OCI-LY3 (cell line): ENCODE data around the gene SCAMP1.

ENCODE experiments used
- H2AFZ ChIP-seq: fragments of 200-600, 300-600 bp; shearing (Covaris generic); 2 replicates; pipeline ENCODE4 v1.6.0; 2014; ENCODE audit warnings: antibody characterized with exemption, low read depth, low read length
- H3K27ac ChIP-seq: fragments of 200-600, 300-600 bp; sonication (generic); 2 replicates; pipeline ENCODE4 v1.5.1; 2014; ENCODE audit warnings: mild to moderate bottlenecking, low read length, moderate library complexity, mixed read lengths
- H3K27me3 ChIP-seq: fragments of 200-600, 300-600 bp; sonication (generic); 2 replicates; pipeline ENCODE4 v1.6.1; 2014; ENCODE audit warnings: low read depth, low read length, mixed read lengths
- H3K36me3 ChIP-seq: fragments of 200-600, 300-600 bp; sonication (generic); replicated peaks from 2 replicates; pipeline ENCODE3; 2014; ENCODE audit warnings: low read depth, low read length, mixed read lengths
- H3K4me1 ChIP-seq: fragments of 300-600, 200-600 bp; sonication (generic); 2 replicates; pipeline ENCODE4 v1.6.1; 2014; ENCODE audit warnings: low read length, mixed read lengths
- H3K4me2 ChIP-seq: fragments of 200-600, 300-600 bp; sonication (generic); 2 replicates; pipeline ENCODE4 v1.6.1; 2014; ENCODE audit warnings: low read length, mixed read lengths
- H3K4me3 ChIP-seq: fragments of 300-600, 200-600 bp; sonication (generic); 2 replicates; pipeline ENCODE4 v1.5.1; 2014; ENCODE audit warnings: antibody characterized with exemption, mild to moderate bottlenecking, low read length, moderate library complexity
- H3K79me2 ChIP-seq: fragments of 300-600, 200-600 bp; shearing (Covaris generic); 2 replicates; pipeline ENCODE4 v1.6.1; 2014; ENCODE audit warnings: mild to moderate bottlenecking, low read length, mixed read lengths
- H3K9ac ChIP-seq: fragments of 300-600, 200-600 bp; shearing (Covaris generic); 2 replicates; pipeline ENCODE4 v1.6.0; 2014; ENCODE audit warnings: mild to moderate bottlenecking, low read length, moderate library complexity
- H3K9me3 ChIP-seq: fragments of 200-600, 300-600 bp; shearing (Covaris generic); 2 replicates; pipeline ENCODE4 v1.6.1; 2014; ENCODE audit warnings: low read length, mixed read lengths; ENCODE audit not compliant: insufficient read depth
- H4K20me1 ChIP-seq: fragments of 200-600, 300-600 bp; sonication (generic); 2 replicates; pipeline ENCODE4 v1.6.1; 2016; ENCODE audit warnings: low read length, mixed read lengths; ENCODE audit not compliant: insufficient read depth
- CTCF ChIP-seq: fragments of 200-600, 300-600 bp; sonication (generic); IDR thresholded peaks from 2 replicates; pipeline ENCODE4 v1.5.1; 2014; ENCODE audit warnings: antibody characterized with exemption, low read length, low read depth
- EZH2phosphoT487 ChIP-seq: fragments of 200-600 bp; shearing (Covaris generic); IDR thresholded peaks from 2 replicates; pipeline ENCODE4 v1.6.1; 2018; ENCODE audit warnings: antibody characterized with exemption, mixed run types, low read depth

SCAMP1 gene

GRCh38 chr5:78331523-78332080, 28.8 kb upstream of the SCAMP1 start:
- no peaks in the 10 kb centered on the region for H3K4me1 ChIP-seq
- no peaks in the 10 kb centered on the region for H3K79me2 ChIP-seq
- H2AFZ ChIP-seq = no peak overlapping the region
- no peak overlapping the region for H3K9ac ChIP-seq
- H3K36me3 ChIP-seq = no peaks in the 10 kb centered on the region
- H3K27ac ChIP-seq = no peak overlapping the region
- no peaks in the 10 kb centered on the region for H3K27me3 ChIP-seq
- H3K4me2 ChIP-seq = no peak overlapping the region
- no peaks in the 10 kb centered on the region for H3K9me3 ChIP-seq
- no peak overlapping the region for H3K4me3 ChIP-seq
- TF ChIP-seq CTCF = no peak
- no peak for TF ChIP-seq EZH2phosphoT487
- H4K20me1 ChIP-seq = no peaks in the 10 kb centered on the region

GRCh38 chr5:78334811-78335210, 25.6 kb upstream of the SCAMP1 start:
- no peaks in the 10 kb centered on the region for H4K20me1 ChIP-seq
- no peak overlapping the region for H3K27ac ChIP-seq
- H3K27me3 ChIP-seq = no peaks in the 10 kb centered on the region
- H3K9ac ChIP-seq = no peak overlapping the region
- H2AFZ ChIP-seq = no peak overlapping the region
- TF ChIP-seq CTCF = no peak
- TF ChIP-seq EZH2phosphoT487 = no peak
- no peak overlapping the region for H3K4me3 ChIP-seq
- no peaks in the 10 kb centered on the region for H3K36me3 ChIP-seq
- no peaks in the 10 kb centered on the region for H3K4me1 ChIP-seq
- no peak overlapping the region for H3K4me2 ChIP-seq
- H3K79me2 ChIP-seq = no peaks in the 10 kb centered on the region
- no peaks in the 10 kb centered on the region for H3K9me3 ChIP-seq

- no peaks in the 10 kb centered on the region for H3K36me3 ChIP-seq
- no peak overlapping the region for H3K27ac ChIP-seq
- H3K4me1 ChIP-seq = no peaks in the 10 kb centered on the region
- H3K9ac ChIP-seq = no peak overlapping the region
- no peak overlapping the region for H3K4me3 ChIP-seq
- no peaks in the 10 kb centered on the region for H3K27me3 ChIP-seq
- H3K79me2 ChIP-seq = no peaks in the 10 kb centered on the region
- H3K9me3 ChIP-seq = no peaks in the 10 kb centered on the region
- no peaks in the 10 kb centered on the region for H4K20me1 ChIP-seq
- H2AFZ ChIP-seq = no peak overlapping the region
- H3K4me2 ChIP-seq = no peak overlapping the region
- TF ChIP-seq CTCF = no peak
- TF ChIP-seq EZH2phosphoT487 = no peak
These were observed 24.4 kb upstream of the SCAMP1 start for GRCh38 chr5:78335976-78336375.

- H3K4me3 ChIP-seq = no peak overlapping the region
- TF ChIP-seq CTCF (no peak), EZH2phosphoT487 (no peak)
- no peaks in the 10 kb centered on the region for H3K79me2 ChIP-seq
- H3K27ac ChIP-seq = no peak overlapping the region
- H3K36me3 ChIP-seq = no peaks in the 10 kb centered on the region
- no peak overlapping the region for H2AFZ ChIP-seq
- H3K9ac ChIP-seq = no peak overlapping the region
- H4K20me1 ChIP-seq = no peaks in the 10 kb centered on the region
- H3K9me3 ChIP-seq = no peaks in the 10 kb centered on the region
- no peaks in the 10 kb centered on the region for H3K27me3 ChIP-seq
- H3K4me1 ChIP-seq = no peaks in the 10 kb centered on the region
- H3K4me2 ChIP-seq = no peak overlapping the region
These were observed 23.7 kb upstream of the SCAMP1 start for GRCh38 chr5:78336698-78337097.
